Esophagus (tissue), 2 donors: ENCODE results near the gene SCGB1D4. TPM values are rescaled to one million over a fixed set of nuclear protein-coding genes. Genes with fewer than 3 reads are reported as not detected.
"Not testable (repeated sequence)": the region's sequence is repeated elsewhere in the genome, so short reads cannot be mapped to it uniquely, and the experiment has no call there.

ENCODE experiments used
- H3K27ac ChIP-seq, 2 donors: one replicate each; pipeline ENCODE4 v1.5.1; 2013; ENCODE audit warnings: low read depth in 2 of 2, mild to moderate bottlenecking in 2 of 2, inconsistent platforms in 1 of 2, low read length in 1 of 2, moderate library complexity in 1 of 2
- H3K27me3 ChIP-seq, 2 donors: one replicate each; pipeline ENCODE4 v1.6.1; 2013; ENCODE audit warnings: low read length in 2 of 2, control low read depth in 1 of 2, mild to moderate bottlenecking in 1 of 2; ENCODE audit not compliant: insufficient read depth in 2 of 2, control insufficient read depth in 1 of 2
- H3K36me3 ChIP-seq, 2 donors: one replicate each; pipeline ENCODE4 v1.6.1; 2013; ENCODE audit warnings: low read length in 1 of 2; ENCODE audit not compliant: control insufficient read depth in 2 of 2, insufficient read depth in 2 of 2
- H3K4me1 ChIP-seq, 2 donors: one replicate each; pipeline ENCODE4 v1.6.1; 2013; ENCODE audit warnings: low read length in 1 of 2; ENCODE audit not compliant: control insufficient read depth in 2 of 2, insufficient read depth in 2 of 2
- H3K4me3 ChIP-seq, 2 donors: one replicate each; pipeline ENCODE4 v1.5.1; 2013; ENCODE audit warnings: low read length in 2 of 2, mild to moderate bottlenecking in 2 of 2, low read depth in 1 of 2, moderate library complexity in 1 of 2
- H3K9me3 ChIP-seq, 2 donors: one replicate each; pipeline ENCODE4 v1.6.1; 2013; ENCODE audit warnings: mild to moderate bottlenecking in 2 of 2, low read depth in 1 of 2, low read length in 1 of 2, moderate library complexity in 1 of 2; ENCODE audit not compliant: control insufficient read depth in 2 of 2, insufficient read depth in 1 of 2
- WGBS, 2 donors: extraction: QIAGEN DNeasy Blood & Tissue Kit; methylation state at CpG; one replicate each; pipeline ENCODE4 v1.1.7; 2013; 5-methylcytosine and 5-hydroxymethylcytosine counted together
- polyA plus RNA-seq, 2 donors: library from polyadenylated mRNA; stranded (reverse); fragments of 200-250 nt; gene quantifications; one replicate each; pipeline ENCODE4 v1.2.3, GENCODE V29; 2013
- donor health status: healthy with polysubstance abuse.
- donor health status: Bipolar disorder and iron deficiency.

The SCGB1D4 gene
- polyA plus RNA-seq, 2 donors: not detected

DNA sequence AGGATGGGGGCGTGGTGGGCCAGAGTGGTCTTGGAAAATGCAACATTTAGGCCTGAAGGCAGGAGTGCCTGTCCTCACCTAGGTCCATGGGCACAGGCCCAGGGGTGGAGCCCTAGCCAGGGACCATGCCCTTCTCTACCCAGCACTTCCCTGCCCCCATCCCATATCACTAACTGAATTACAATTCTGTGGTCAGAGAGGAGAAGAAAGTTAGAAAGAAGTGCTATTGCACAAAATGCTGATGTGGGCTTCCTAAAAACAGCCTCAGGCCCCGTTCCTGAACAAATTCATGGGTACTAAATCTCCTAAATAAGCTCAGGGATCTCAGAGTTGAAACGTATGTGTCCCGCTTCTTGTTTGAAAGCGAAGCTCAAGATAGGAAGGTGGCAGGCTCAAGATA is 34.9 kb upstream of the SCGB1D4 start:
- no peaks in the 10 kb centered on the region for H3K9me3 ChIP-seq
- 85 to 90% methylated on average over 5 of the region's 5 CpGs for WGBS, 2 donors
- H3K4me3 ChIP-seq: no peak overlapping the region
- H3K36me3 ChIP-seq: no peaks in the 10 kb centered on the region
- peaks cover 0 to 3% of the 10 kb centered on the region in 2 donors for H3K27me3 ChIP-seq
- H3K4me1 ChIP-seq: peaks cover 2 to 6% of the 10 kb centered on the region in 2 donors
- no peak overlapping the region for H3K27ac ChIP-seq

- not testable (repeated sequence) for H3K36me3 ChIP-seq, H3K9me3 ChIP-seq, H3K4me3 ChIP-seq, H3K27ac ChIP-seq, H3K4me1 ChIP-seq, H3K27me3 ChIP-seq
- WGBS, 2 donors: 80 to 91% methylated on average over 3 of the region's 3 CpGs
Observed at GRCh38 chr11:62331264-62331663, 32.4 kb upstream of the SCGB1D4 start.

- H3K4me1 ChIP-seq, H3K27me3 ChIP-seq, H3K4me3 ChIP-seq, H3K9me3 ChIP-seq, H3K27ac ChIP-seq, H3K36me3 ChIP-seq: not testable (repeated sequence)
- WGBS, 2 donors: 88 to 93% methylated on average over 14 of the region's 14 CpGs
Observed at GRCh38 chr11:62327541-62327940, 28.7 kb upstream of the SCGB1D4 start.

DNA sequence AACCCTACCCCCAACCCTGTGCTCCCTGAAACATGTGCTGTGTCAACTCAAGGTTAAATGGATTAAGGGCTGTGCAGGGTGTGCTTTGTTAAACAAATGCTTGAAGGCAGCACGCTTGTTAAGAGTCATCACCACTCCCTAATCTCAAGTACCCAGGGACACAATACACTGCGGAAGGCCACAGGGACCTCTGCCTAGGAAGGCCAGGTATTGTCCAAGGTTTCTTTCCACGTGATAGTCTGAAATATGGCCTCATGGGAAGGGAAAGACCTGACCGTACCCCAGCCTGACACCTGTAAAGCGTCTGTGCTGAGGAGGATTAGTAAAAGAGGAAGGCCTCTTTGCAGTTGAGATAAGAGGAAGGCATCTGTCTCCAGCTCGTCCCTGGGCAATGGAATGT is 27.8 kb upstream of the SCGB1D4 start:
- H3K9me3 ChIP-seq, H3K4me3 ChIP-seq, H3K36me3 ChIP-seq, H3K27me3 ChIP-seq, H3K4me1 ChIP-seq, H3K27ac ChIP-seq: not testable (repeated sequence)
- WGBS, 2 donors: 39 to 40% methylated on average over 6 of the region's 6 CpGs

DNA sequence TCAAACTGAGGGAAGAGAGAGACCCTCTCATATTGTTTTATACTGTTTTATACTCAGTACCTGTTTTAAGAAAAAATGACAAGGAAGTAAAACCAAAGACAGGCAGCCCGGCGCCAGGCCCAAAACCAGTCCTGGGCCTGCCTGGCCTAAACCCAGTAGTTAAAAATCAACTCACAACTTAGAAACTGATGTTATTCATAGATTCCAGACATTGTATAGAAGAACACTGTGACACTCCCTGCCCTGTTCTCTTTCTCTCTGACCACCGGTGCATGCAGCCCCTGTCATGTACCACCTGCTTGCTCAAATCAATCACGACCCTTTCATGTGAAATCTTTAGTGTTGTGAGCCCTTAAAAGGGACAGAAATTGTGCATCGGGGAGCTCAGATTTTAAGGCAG is 26.9 kb upstream of the SCGB1D4 start:
- 60 to 76% methylated on average over 5 of the region's 5 CpGs for WGBS, 2 donors
- not testable (repeated sequence) for H3K27ac ChIP-seq, H3K27me3 ChIP-seq, H3K9me3 ChIP-seq, H3K4me1 ChIP-seq, H3K36me3 ChIP-seq, H3K4me3 ChIP-seq

GRCh38 chr11:62324731-62325556 is 26.1 kb upstream of the SCGB1D4 start:
- Histone ChIP-seq H3K4me3 (no peak overlapping the region), H3K36me3 (no peaks in the 10 kb centered on the region), H3K4me1 (no peaks in the 10 kb centered on the region), H3K27me3 (no peaks in the 10 kb centered on the region), H3K9me3 (no peaks in the 10 kb centered on the region), H3K27ac (no peak overlapping the region)
- WGBS, 2 donors: 45 to 66% methylated on average over 18 of the region's 18 CpGs

DNA sequence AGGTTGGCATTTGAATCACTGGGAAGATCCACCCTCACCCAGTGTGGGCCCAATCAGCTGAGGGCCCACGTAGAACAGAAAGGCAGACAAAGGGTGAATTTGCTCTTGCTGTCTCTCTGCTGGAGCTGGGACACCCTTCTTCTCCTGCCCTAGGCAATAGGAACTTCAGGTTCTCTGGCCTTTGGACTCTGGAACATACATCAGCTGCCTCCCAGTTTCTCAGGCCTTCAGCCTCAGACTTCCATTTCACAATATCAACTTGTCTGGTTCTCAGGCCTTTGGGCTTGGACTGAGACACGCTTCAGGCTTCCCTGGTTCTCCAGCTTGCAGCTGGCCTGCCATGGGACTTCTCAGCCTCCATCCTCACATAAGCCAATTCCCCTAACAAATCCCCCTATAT is 23.6 kb upstream of the SCGB1D4 start:
- Histone ChIP-seq H3K27ac (no peak overlapping the region), H3K36me3 (no peaks in the 10 kb centered on the region), H3K4me3 (no peak overlapping the region), H3K27me3 (no peaks in the 10 kb centered on the region), H3K9me3 (no peaks in the 10 kb centered on the region), H3K4me1 (no peaks in the 10 kb centered on the region)
- 69 to 77% methylated on average over 2 of the region's 2 CpGs for WGBS, 2 donors

GRCh38 chr11:62315431-62315830 is 16.6 kb upstream of the SCGB1D4 start:
- Histone ChIP-seq H3K36me3 (no peaks in the 10 kb centered on the region), H3K4me1 (no peaks in the 10 kb centered on the region), H3K4me3 (no peak overlapping the region), H3K9me3 (no peaks in the 10 kb centered on the region), H3K27ac (no peak overlapping the region), H3K27me3 (no peaks in the 10 kb centered on the region)
- WGBS, 2 donors: 84 to 90% methylated on average over 1 of the region's 1 CpG

GRCh38 chr11:62309991-62310390 is 11.1 kb upstream of the SCGB1D4 start:
- H3K4me1 ChIP-seq: no peaks in the 10 kb centered on the region
- H3K9me3 ChIP-seq: no peaks in the 10 kb centered on the region

GRCh38 chr11:62307950-62308349 is 9.1 kb upstream of the SCGB1D4 start:
- Histone ChIP-seq H3K27ac (no peak overlapping the region), H3K4me1 (no peaks in the 10 kb centered on the region)

More at GRCh38 chr11:62309991-62310390, 11.1 kb upstream of the SCGB1D4 start:
- H3K4me3 ChIP-seq: no peak overlapping the region
- no peak overlapping the region for H3K27ac ChIP-seq
- no peaks in the 10 kb centered on the region for H3K36me3 ChIP-seq
- no peaks in the 10 kb centered on the region for H3K27me3 ChIP-seq
- WGBS, 2 donors: 49 to 51% methylated on average over 7 of the region's 7 CpGs

More at GRCh38 chr11:62307950-62308349, 9.1 kb upstream of the SCGB1D4 start:
- no peaks in the 10 kb centered on the region for H3K36me3 ChIP-seq
- H3K27me3 ChIP-seq: no peaks in the 10 kb centered on the region
- no peaks in the 10 kb centered on the region for H3K9me3 ChIP-seq
- H3K4me3 ChIP-seq: no peak overlapping the region
